OCI-LY7 (cell line): Measurements from ENCODE around the gene HEXA. TPM values are rescaled to one million over a fixed set of nuclear protein-coding genes. Genes with fewer than 3 reads are reported as not detected.

ENCODE experiments used
- BruUV-seq: library from RNA; stranded (reverse); fragments of 400-500 nt; replicated peaks from 2 replicates; lab custom pipeline; 2021; lab: Mats Ljungman, UMichigan
- CTCF ChIA-PET: fragments of 300-600 bp; sonication (Branson Sonifier 250); formaldehyde crosslinking; loops from one replicate; lab custom pipeline; 2022; ENCODE audit warnings: antibody characterized with exemption; ENCODE audit not compliant: unreplicated experiment; lab: Charles Lee
- POLR2A ChIA-PET: fragments of 300-600 bp; sonication (Branson Sonifier 250); formaldehyde crosslinking; loops from one replicate; lab custom pipeline; 2022; ENCODE audit warnings: antibody characterized with exemption; lab: Charles Lee
- DNase-seq: peaks from one replicate; pipeline ENCODE4 v3.0.0-alpha.2; 2015; ENCODE audit warnings: low spot score
- H2AFZ ChIP-seq: fragments of 200-600 bp; sonication (generic), shearing (Covaris generic); 2 replicates; pipeline ENCODE4 v1.6.1; 2014; ENCODE audit warnings: mild to moderate bottlenecking, antibody characterized with exemption, low read length, moderate library complexity
- H3K27ac ChIP-seq: fragments of 200-600 bp; sonication (generic); 2 replicates; pipeline ENCODE4 v1.5.1; 2014; ENCODE audit warnings: mixed run types, low read depth, mild to moderate bottlenecking, moderate library complexity, low read length, inconsistent platforms; ENCODE audit not compliant: poor library complexity, severe bottlenecking
- H3K36me3 ChIP-seq: fragments of 200-600 bp; sonication (generic); 2 replicates; pipeline ENCODE4 v1.6.1; 2014; ENCODE audit warnings: mild to moderate bottlenecking, antibody characterized with exemption, low read length, moderate library complexity, mixed read lengths; ENCODE audit not compliant: insufficient read depth
- H3K4me1 ChIP-seq: fragments of 200-600 bp; sonication (generic); 2 replicates; pipeline ENCODE4 v1.5.1; 2014; ENCODE audit warnings: mild to moderate bottlenecking, low read length; ENCODE audit not compliant: insufficient read depth, poor library complexity, severe bottlenecking
- H3K4me2 ChIP-seq: fragments of 200-600 bp; sonication (generic); 2 replicates; pipeline ENCODE4 v1.6.1; 2014; ENCODE audit warnings: mild to moderate bottlenecking, low read length
- H3K4me3 ChIP-seq: fragments of 200-600 bp; sonication (generic); 2 replicates; pipeline ENCODE4 v1.5.1; 2014; ENCODE audit warnings: mild to moderate bottlenecking, low read depth, low read length; ENCODE audit not compliant: poor library complexity, severe bottlenecking
- H3K79me2 ChIP-seq: fragments of 200-600 bp; sonication (generic); 2 replicates; pipeline ENCODE4 v1.6.1; 2016; ENCODE audit warnings: low read depth, mild to moderate bottlenecking, low read length, moderate library complexity, mixed read lengths; ENCODE audit not compliant: insufficient read depth
- H3K9me2 ChIP-seq: fragments of 200-600 bp; sonication (generic); 2 replicates; pipeline ENCODE4 v1.6.1; 2016; ENCODE audit warnings: mild to moderate bottlenecking, low read length, mixed read lengths; ENCODE audit not compliant: insufficient read depth
- H3K9me3 ChIP-seq: fragments of 200-600 bp; sonication (generic); 2 replicates; pipeline ENCODE4 v1.6.1; 2014; ENCODE audit warnings: mild to moderate bottlenecking, mixed run types, low read length, mixed read lengths
- H4K20me1 ChIP-seq: fragments of 200-600 bp; sonication (generic); 2 replicates; pipeline ENCODE4 v1.6.1; 2014; ENCODE audit warnings: mild to moderate bottlenecking, antibody characterized with exemption, low read length, moderate library complexity, mixed read lengths; ENCODE audit not compliant: insufficient read depth
- EZH2phosphoT487 ChIP-seq: fragments of 200-600 bp; sonication (generic); IDR thresholded peaks from 2 replicates; pipeline ENCODE4 v1.6.1; 2018; ENCODE audit warnings: low read depth, borderline replicate concordance, mild to moderate bottlenecking, mixed run types, antibody characterized with exemption, low read length, moderate library complexity, mixed read lengths
- intact Hi-C: fragments of 100-400 bp; cut with micrococcal nuclease; formaldehyde crosslinking; loops from one replicate; pipeline ENCODE4 v1.10.0; 2022; ENCODE audit not compliant: unreplicated experiment
- total RNA-seq, 2 experiments: library from RNA; depleted of rRNA in 1 of 2; stranded (reverse); fragments of >200 nt in 1 of 2; shearing (Covaris generic) in 1 of 2; gene quantifications; 2 replicates each; pipeline ENCODE4 v1.2.3, GENCODE V29; 2014 to 2022
- TF ChIP-seq, protein P1 (sequence below): fragments of 200-600 bp; sonication (generic); conservative IDR thresholded peaks from 2 replicates; pipeline ENCODE4 v1.5.1; 2014; ENCODE audit warnings: mild to moderate bottlenecking, antibody characterized with exemption, low read length, moderate library complexity, mixed read lengths

The HEXA gene
- total RNA-seq, 2 experiments from 2014 or later, result 51.3 to 82.6 TPM

GRCh38 chr15:72312605-72313447 lies 63.0 kb downstream of the HEXA start:
- POLR2A ChIA-PET, result interaction anchor here (0.6 kb wide), 3 partner anchors 15 to 54 kb away, joined by 3 to 5 read pairs (median 4); no protein-coding TSS in a partner anchor
- Histone ChIP-seq H3K79me2 (no peaks in the 10 kb centered on the region), H3K9me3 (no peaks in the 10 kb centered on the region), H2AFZ (no peak overlapping the region), H3K9me2 (no peaks in the 10 kb centered on the region), H3K4me1 (no peaks in the 10 kb centered on the region), H3K4me2 (no peak overlapping the region), H3K4me3 (no peak overlapping the region), H3K36me3 (no peaks in the 10 kb centered on the region), H4K20me1 (no peaks in the 10 kb centered on the region), H3K27ac (no peak overlapping the region)
- TF ChIP-seq, protein P1, sequence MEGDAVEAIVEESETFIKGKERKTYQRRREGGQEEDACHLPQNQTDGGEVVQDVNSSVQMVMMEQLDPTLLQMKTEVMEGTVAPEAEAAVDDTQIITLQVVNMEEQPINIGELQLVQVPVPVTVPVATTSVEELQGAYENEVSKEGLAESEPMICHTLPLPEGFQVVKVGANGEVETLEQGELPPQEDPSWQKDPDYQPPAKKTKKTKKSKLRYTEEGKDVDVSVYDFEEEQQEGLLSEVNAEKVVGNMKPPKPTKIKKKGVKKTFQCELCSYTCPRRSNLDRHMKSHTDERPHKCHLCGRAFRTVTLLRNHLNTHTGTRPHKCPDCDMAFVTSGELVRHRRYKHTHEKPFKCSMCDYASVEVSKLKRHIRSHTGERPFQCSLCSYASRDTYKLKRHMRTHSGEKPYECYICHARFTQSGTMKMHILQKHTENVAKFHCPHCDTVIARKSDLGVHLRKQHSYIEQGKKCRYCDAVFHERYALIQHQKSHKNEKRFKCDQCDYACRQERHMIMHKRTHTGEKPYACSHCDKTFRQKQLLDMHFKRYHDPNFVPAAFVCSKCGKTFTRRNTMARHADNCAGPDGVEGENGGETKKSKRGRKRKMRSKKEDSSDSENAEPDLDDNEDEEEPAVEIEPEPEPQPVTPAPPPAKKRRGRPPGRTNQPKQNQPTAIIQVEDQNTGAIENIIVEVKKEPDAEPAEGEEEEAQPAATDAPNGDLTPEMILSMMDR, result peak; percentile 83
- TF ChIP-seq EZH2phosphoT487, result no peak
- no TSS peak for BruUV-seq
- intact Hi-C loops, result loop anchor here (2.0 to 10.0 kb wide), 4 partner anchors 220 to 772 kb away; no protein-coding TSS in a partner anchor
- CTCF ChIA-PET, result no interaction called here
- peak; percentile 69 for DNase-seq

- Histone ChIP-seq H3K4me1 (no peaks in the 10 kb centered on the region), H3K4me3 (no peak overlapping the region), H4K20me1 (no peaks in the 10 kb centered on the region), H3K4me2 (no peak overlapping the region), H3K9me2 (no peaks in the 10 kb centered on the region), H3K36me3 (no peaks in the 10 kb centered on the region), H3K27ac (no peak overlapping the region), H2AFZ (no peak overlapping the region), H3K79me2 (no peaks in the 10 kb centered on the region), H3K9me3 (no peaks in the 10 kb centered on the region)
- intact Hi-C loops, result no loop called here
- TF ChIP-seq, protein P1, result no peak
- no peak for TF ChIP-seq EZH2phosphoT487
- POLR2A ChIA-PET, result no interaction called here
- no peak for DNase-seq
- no TSS peak for BruUV-seq
- CTCF ChIA-PET, result no interaction called here
Measured at GRCh38 chr15:72307026-72307425, 68.8 kb downstream of the HEXA start.
